Colonic mucosa (tissue), 4 donors: ENCODE data around the gene NCOR1. TPM values are rescaled to one million over a fixed set of nuclear protein-coding genes. Genes with fewer than 3 reads are reported as not detected.

Source experiments
- DNase-seq: peaks from one replicate; pipeline ENCODE4 v3.0.0-alpha.2; 2020
- H3K27ac ChIP-seq: fragments of 200-600 bp; one replicate; pipeline ENCODE4 v1.8.0; 2021
- H3K27me3 ChIP-seq: fragments of 200-600 bp; one replicate; pipeline ENCODE4 v1.8.0; 2021
- H3K36me3 ChIP-seq: fragments of 200-600 bp; one replicate; pipeline ENCODE4 v1.8.0; 2021
- H3K4me1 ChIP-seq: fragments of 200-600 bp; one replicate; pipeline ENCODE4 v1.8.0; 2021; ENCODE audit warnings: mild to moderate bottlenecking
- H3K4me3 ChIP-seq: fragments of 200-600 bp; one replicate; pipeline ENCODE4 v1.8.0; 2021
- H3K9ac ChIP-seq, 2 donors: one replicate each; pipeline ENCODE4 v1.7.0; 2013; ENCODE audit warnings: control low read depth in 2 of 2, low read depth in 2 of 2, low read length in 2 of 2
- H3K9me3 ChIP-seq: fragments of 200-600 bp; one replicate; pipeline ENCODE4 v1.8.0; 2021
- CTCF ChIP-seq: fragments of 200-600 bp; IDR thresholded peaks from one replicate; pipeline ENCODE4 v1.8.0; 2022; ENCODE audit warnings: antibody characterized with exemption, mild to moderate bottlenecking
- intact Hi-C: fragments of 100-400 bp; cut with DNase I; formaldehyde crosslinking; loops from one replicate; pipeline ENCODE4 v1.14.1; 2022
- total RNA-seq, 2 donors: library from RNA; stranded (reverse); fragmentation: NEBNext Ultra II Directional in 1 of 2; extraction: Animal tissue kit (Norgen Biotek cat#: 25700) in 1 of 2; gene quantifications; one replicate each; pipeline ENCODE4 v1.2.1, GENCODE V29; 2021
- donor health status: healthy.
- donor health status: DM: no; HTN: no; CAD: no.
- donor health status: DM: no; HTN: no; CAD: no.

The NCOR1 gene
- total RNA-seq, 2 donors from 2014 or later, result 190 to 233 TPM

- Histone ChIP-seq H3K9ac (no peak overlapping the region), H3K36me3 (peaks cover 21% of the 10 kb centered on the region), H3K4me1 (no peaks in the 10 kb centered on the region), H3K27ac (no peak overlapping the region), H3K9me3 (no peaks in the 10 kb centered on the region), H3K4me3 (no peak overlapping the region), H3K27me3 (no peaks in the 10 kb centered on the region)
- no peak for TF ChIP-seq CTCF
- intact Hi-C loops, result no loop called here
- no peak for DNase-seq
These were observed 114.5 kb downstream of the NCOR1 start for GRCh38 chr17:16100737-16101400.

GRCh38 chr17:16091773-16092172, 123.6 kb downstream of the NCOR1 start:
- Histone ChIP-seq H3K9ac (no peak overlapping the region), H3K9me3 (no peaks in the 10 kb centered on the region), H3K4me1 (no peaks in the 10 kb centered on the region), H3K36me3 (peaks cover 9% of the 10 kb centered on the region), H3K27ac (no peak overlapping the region), H3K4me3 (no peak overlapping the region), H3K27me3 (no peaks in the 10 kb centered on the region)
- intact Hi-C loops, result no loop called here
- DNase-seq, result no peak
- no peak for TF ChIP-seq CTCF

- Histone ChIP-seq H3K4me1 (no peaks in the 10 kb centered on the region), H3K27ac (no peak overlapping the region), H3K9ac (no peak overlapping the region), H3K9me3 (no peaks in the 10 kb centered on the region), H3K4me3 (no peak overlapping the region), H3K27me3 (no peaks in the 10 kb centered on the region), H3K36me3 (peaks cover 16% of the 10 kb centered on the region)
- intact Hi-C loops, result no loop called here
- no peak for DNase-seq
- TF ChIP-seq CTCF, result no peak
These were observed 128.4 kb downstream of the NCOR1 start for GRCh38 chr17:16086957-16087356.

GRCh38 chr17:16085066-16085699, 130.2 kb downstream of the NCOR1 start:
- no peak for TF ChIP-seq CTCF
- Histone ChIP-seq H3K4me3 (no peak overlapping the region), H3K27ac (peak overlapping the region; percentile 15), H3K36me3 (peaks cover 18% of the 10 kb centered on the region), H3K4me1 (no peaks in the 10 kb centered on the region), H3K27me3 (no peaks in the 10 kb centered on the region), H3K9ac (no peak overlapping the region), H3K9me3 (no peaks in the 10 kb centered on the region)
- intact Hi-C loops, result no loop called here
- no peak for DNase-seq

- Histone ChIP-seq H3K4me1 (no peaks in the 10 kb centered on the region), H3K4me3 (no peak overlapping the region), H3K36me3 (peaks cover 27% of the 10 kb centered on the region), H3K9me3 (no peaks in the 10 kb centered on the region), H3K27me3 (no peaks in the 10 kb centered on the region), H3K9ac (no peak overlapping the region), H3K27ac (no peak overlapping the region)
- TF ChIP-seq CTCF, result no peak
- intact Hi-C loops, result no loop called here
- DNase-seq, result no peak
These were observed 132.1 kb downstream of the NCOR1 start for GRCh38 chr17:16083223-16083622.
